ENCODE data around the gene RESF1. TPM values are rescaled to one million over a fixed set of nuclear protein-coding genes. Genes with fewer than 3 reads are reported as not detected.
A peak's percentile ranks its signal among the peaks of the same experiment; 100 is the strongest.

The RESF1 gene
- total RNA-seq, 1 experiment from 2014 or later, result 91.4 TPM

DNA sequence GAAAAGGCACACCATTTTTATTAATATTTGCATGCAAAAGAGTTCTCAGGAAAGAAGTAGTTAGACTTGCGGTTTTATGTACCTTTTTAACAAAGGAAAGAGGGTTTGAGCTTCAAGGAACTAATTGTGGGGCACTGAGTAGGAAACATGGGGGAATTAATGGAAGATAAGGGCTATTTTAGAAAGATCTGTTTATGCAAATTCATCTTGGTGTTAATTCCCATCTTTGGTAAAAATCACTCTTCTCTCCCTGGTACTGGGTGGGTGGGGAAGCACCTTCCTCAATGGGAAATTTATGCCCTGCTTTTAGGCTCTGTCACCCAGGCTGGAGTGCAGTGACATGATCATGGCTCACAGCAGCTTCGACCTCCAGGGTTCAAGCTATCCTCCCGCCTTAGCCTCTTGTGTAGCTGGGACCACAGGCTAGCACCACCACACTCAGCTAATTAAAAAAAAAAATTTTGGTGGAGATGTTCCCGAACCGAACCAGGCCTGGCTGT, 30.1 kb upstream of the RESF1 start:
- ATAC-seq, result no peak
- ChIA-PET POLR2A (interaction anchor here (0.6 kb wide), 1 partner anchor 241 kb away, joined by 3 read pairs; no protein-coding TSS in a partner anchor), CTCF (no interaction called here)
- DNase-seq (ENCODE audit: low spot score), result no peak
- TF ChIP-seq ZNF121 (CRISPR knock-in tag; IDR thresholded peaks at IDR 0.05), result no peak
- H3K4me3 Mint-ChIP-seq, result no peak overlapping the region
- H3K4me1 Mint-ChIP-seq, result peaks cover 22% of the 10 kb centered on the region
- H3K36me3 Mint-ChIP-seq, result peaks cover 5% of the 10 kb centered on the region
- H3K27me3 Mint-ChIP-seq (ENCODE audit: low read depth), result peaks cover under 1% of the 10 kb centered on the region; the same call in 1 of the 2 replicates
- H3K27ac Mint-ChIP-seq, result no peak overlapping the region
- peaks cover 22% of the 10 kb centered on the region for H3K9me3 Mint-ChIP-seq

- DNase-seq (ENCODE audit: low spot score) (no peak), ATAC-seq (peak; percentile 91)
- POLR2A ChIA-PET, result interaction anchor here (0.6 kb wide), 1 partner anchor 29 kb away, joined by 3 read pairs; no protein-coding TSS in a partner anchor
- H3K27ac Mint-ChIP-seq, result no peak overlapping the region
- no peak overlapping the region for H3K4me3 Mint-ChIP-seq
- H3K4me1 Mint-ChIP-seq, result peaks cover 23% of the 10 kb centered on the region
- no peaks in the 10 kb centered on the region for H3K27me3 Mint-ChIP-seq (ENCODE audit: low read depth)
- H3K36me3 Mint-ChIP-seq, result peaks cover 8% of the 10 kb centered on the region
- TF ChIP-seq CTCF (IDR thresholded peaks at IDR 0.05), result 0 out of 2 replicates have a peak, but pooled peaks have one; percentile 14
- TF ChIP-seq NR1H2 (CRISPR knock-in tag; IDR thresholded peaks at IDR 0.05), result no peak
- no peak for TF ChIP-seq TP53 (CRISPR knock-in tag; IDR thresholded peaks at IDR 0.05)
- no peak for TF ChIP-seq ZBTB43 (CRISPR knock-in tag; IDR thresholded peaks at IDR 0.05)
- no peak for TF ChIP-seq KAT7 (CRISPR knock-in tag; IDR thresholded peaks at IDR 0.05; ENCODE audit: borderline replicate concordance)
- no peak for TF ChIP-seq ZNF512 (CRISPR knock-in tag; IDR thresholded peaks at IDR 0.05; ENCODE audit: borderline replicate concordance)
- no peak for TF ChIP-seq ZNF416 (CRISPR knock-in tag; IDR thresholded peaks at IDR 0.05)
- no peak for TF ChIP-seq GABPB1 (CRISPR knock-in tag; IDR thresholded peaks at IDR 0.05)
- TF ChIP-seq, protein P1, sequence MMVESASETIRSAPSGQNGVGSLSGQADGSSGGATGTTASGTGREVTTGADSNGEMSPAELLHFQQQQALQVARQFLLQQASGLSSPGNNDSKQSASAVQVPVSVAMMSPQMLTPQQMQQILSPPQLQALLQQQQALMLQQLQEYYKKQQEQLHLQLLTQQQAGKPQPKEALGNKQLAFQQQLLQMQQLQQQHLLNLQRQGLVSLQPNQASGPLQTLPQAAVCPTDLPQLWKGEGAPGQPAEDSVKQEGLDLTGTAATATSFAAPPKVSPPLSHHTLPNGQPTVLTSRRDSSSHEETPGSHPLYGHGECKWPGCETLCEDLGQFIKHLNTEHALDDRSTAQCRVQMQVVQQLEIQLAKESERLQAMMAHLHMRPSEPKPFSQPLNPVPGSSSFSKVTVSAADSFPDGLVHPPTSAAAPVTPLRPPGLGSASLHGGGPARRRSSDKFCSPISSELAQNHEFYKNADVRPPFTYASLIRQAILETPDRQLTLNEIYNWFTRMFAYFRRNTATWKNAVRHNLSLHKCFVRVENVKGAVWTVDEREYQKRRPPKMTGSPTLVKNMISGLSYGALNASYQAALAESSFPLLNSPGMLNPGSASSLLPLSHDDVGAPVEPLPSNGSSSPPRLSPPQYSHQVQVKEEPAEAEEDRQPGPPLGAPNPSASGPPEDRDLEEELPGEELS (CRISPR knock-in tag; IDR thresholded peaks at IDR 0.05), result no peak
- peaks cover 17% of the 10 kb centered on the region for H3K9me3 Mint-ChIP-seq
- CTCF ChIA-PET, result interaction anchor here (0.6 to 1.2 kb wide), 5 partner anchors 29 to 380 kb away, joined by 3 to 4 read pairs (median 3); partner anchors contain the start of gene BICD1
These were observed 27.2 kb upstream of the RESF1 start for GRCh38 chr12:31931796-31932715.

DNA sequence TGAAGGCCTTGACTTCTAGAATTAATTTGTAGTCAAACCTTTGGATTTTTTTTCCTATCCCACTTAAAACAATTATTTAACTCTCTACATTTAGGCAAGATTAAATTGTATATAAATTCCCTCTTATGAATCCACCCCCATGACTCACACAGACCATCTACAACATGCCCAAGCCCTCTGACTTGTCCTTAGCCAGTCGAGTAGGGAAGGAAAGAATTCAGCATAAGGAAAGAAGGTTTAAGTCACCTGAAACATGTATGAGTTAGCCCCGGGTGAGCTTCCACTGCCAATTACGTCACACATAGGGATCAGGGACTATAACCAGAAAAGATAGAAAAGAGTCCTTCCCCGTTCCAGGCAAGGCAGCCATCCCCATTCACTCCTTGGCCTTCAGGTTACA, 14.9 kb upstream of the RESF1 start:
- Mint-ChIP-seq H3K4me3 (no peak overlapping the region), H3K27ac (no peak overlapping the region), H3K36me3 (peaks cover 66% of the 10 kb centered on the region), H3K27me3 (ENCODE audit: low read depth) (no peaks in the 10 kb centered on the region; the same call in 1 of the 2 replicates), H3K9me3 (peaks cover 69% of the 10 kb centered on the region), H3K4me1 (no peaks in the 10 kb centered on the region)
- no peak for DNase-seq (ENCODE audit: low spot score)
- ATAC-seq, result no peak
- ChIA-PET POLR2A (no interaction called here), CTCF (no interaction called here)
- no peak for TF ChIP-seq RELA (CRISPR knock-in tag; IDR thresholded peaks at IDR 0.05; ENCODE audit: borderline replicate concordance)
- TF ChIP-seq, protein P2, sequence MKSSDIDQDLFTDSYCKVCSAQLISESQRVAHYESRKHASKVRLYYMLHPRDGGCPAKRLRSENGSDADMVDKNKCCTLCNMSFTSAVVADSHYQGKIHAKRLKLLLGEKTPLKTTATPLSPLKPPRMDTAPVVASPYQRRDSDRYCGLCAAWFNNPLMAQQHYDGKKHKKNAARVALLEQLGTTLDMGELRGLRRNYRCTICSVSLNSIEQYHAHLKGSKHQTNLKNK (CRISPR knock-in tag; IDR thresholded peaks at IDR 0.05), result no peak
- no peak for TF ChIP-seq ATF1 (CRISPR knock-in tag; IDR thresholded peaks at IDR 0.05)
- no peak for TF ChIP-seq ESRRA (CRISPR knock-in tag; IDR thresholded peaks at IDR 0.05; ENCODE audit: borderline replicate concordance)
- no peak for TF ChIP-seq TEAD1 (CRISPR knock-in tag; IDR thresholded peaks at IDR 0.05)
- TF ChIP-seq ZNF232 (CRISPR knock-in tag; IDR thresholded peaks at IDR 0.05), result no peak
- TF ChIP-seq NR2C2 (CRISPR knock-in tag; IDR thresholded peaks at IDR 0.05), result no peak
- TF ChIP-seq GTF2I (CRISPR knock-in tag; conservative IDR thresholded peaks at IDR 0.05), result no peak
- TF ChIP-seq ZNF263 (CRISPR knock-in tag; IDR thresholded peaks at IDR 0.05; ENCODE audit: low read depth), result no peak
- TF ChIP-seq EMX1 (CRISPR knock-in tag; IDR thresholded peaks at IDR 0.05), result no peak
- TF ChIP-seq NR3C1 (CRISPR knock-in tag; conservative IDR thresholded peaks at IDR 0.05; ENCODE audit: low read depth), result no peak
- TF ChIP-seq FOXJ3 (CRISPR knock-in tag; IDR thresholded peaks at IDR 0.05; ENCODE audit: borderline replicate concordance), result no peak
- TF ChIP-seq PREB (CRISPR knock-in tag; IDR thresholded peaks at IDR 0.05; ENCODE audit: borderline replicate concordance), result no peak
- no peak for TF ChIP-seq MXD4 (CRISPR knock-in tag; IDR thresholded peaks at IDR 0.05; ENCODE audit: borderline replicate concordance)
